ENCODE data around the gene RABGGTA. TPM values are rescaled to one million over a fixed set of nuclear protein-coding genes. Genes with fewer than 3 reads are reported as not detected.

Gene RABGGTA, protein sequence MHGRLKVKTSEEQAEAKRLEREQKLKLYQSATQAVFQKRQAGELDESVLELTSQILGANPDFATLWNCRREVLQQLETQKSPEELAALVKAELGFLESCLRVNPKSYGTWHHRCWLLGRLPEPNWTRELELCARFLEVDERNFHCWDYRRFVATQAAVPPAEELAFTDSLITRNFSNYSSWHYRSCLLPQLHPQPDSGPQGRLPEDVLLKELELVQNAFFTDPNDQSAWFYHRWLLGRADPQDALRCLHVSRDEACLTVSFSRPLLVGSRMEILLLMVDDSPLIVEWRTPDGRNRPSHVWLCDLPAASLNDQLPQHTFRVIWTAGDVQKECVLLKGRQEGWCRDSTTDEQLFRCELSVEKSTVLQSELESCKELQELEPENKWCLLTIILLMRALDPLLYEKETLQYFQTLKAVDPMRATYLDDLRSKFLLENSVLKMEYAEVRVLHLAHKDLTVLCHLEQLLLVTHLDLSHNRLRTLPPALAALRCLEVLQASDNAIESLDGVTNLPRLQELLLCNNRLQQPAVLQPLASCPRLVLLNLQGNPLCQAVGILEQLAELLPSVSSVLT
- total RNA-seq = 26.3 TPM in 2 replicates
- polyA plus RNA-seq (2012) = 34.6 TPM

DNA sequence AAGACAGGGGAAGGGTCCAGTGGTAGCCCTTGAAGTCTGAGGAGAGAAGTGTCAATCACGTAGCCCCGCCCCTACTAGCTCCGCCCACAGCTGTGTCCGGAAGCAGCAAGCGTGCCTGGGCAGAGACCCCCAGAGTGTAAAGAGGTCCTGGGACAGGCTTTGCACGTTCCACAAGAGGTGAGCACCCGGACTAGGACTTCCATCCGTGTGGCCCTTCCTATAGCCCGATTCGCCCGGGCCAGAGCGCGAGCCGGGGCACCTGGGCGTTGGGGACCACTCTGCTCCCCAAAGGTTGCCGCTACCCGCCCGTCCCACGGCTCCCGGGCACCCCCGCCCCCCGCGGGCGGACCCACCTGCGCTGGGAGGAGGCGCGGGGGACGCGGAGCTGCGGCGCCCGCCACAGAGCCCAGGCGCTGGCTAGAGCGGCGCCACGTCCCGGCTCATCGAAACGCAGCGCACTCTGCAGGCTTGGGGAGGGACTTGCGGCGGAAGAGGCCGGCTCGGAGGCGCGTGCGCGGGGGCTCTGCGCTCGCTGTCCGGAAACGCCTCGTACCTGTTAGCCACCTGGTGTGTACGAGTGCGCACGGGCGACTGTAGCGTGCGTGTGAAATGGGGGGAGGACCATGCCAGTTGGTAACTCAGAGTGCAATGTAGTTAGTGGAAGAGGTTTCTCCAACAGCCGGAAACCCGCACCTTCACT lies at the start of gene RABGGTA:
Gene RABGGTA (minus strand): TSS at position 464 of the 700 bp plus-strand sequence. CDS start 482 bp downstream, outside the sequence.
- peak; percentile 89 for DNase-seq (ENCODE audit: low read depth)

DNA sequence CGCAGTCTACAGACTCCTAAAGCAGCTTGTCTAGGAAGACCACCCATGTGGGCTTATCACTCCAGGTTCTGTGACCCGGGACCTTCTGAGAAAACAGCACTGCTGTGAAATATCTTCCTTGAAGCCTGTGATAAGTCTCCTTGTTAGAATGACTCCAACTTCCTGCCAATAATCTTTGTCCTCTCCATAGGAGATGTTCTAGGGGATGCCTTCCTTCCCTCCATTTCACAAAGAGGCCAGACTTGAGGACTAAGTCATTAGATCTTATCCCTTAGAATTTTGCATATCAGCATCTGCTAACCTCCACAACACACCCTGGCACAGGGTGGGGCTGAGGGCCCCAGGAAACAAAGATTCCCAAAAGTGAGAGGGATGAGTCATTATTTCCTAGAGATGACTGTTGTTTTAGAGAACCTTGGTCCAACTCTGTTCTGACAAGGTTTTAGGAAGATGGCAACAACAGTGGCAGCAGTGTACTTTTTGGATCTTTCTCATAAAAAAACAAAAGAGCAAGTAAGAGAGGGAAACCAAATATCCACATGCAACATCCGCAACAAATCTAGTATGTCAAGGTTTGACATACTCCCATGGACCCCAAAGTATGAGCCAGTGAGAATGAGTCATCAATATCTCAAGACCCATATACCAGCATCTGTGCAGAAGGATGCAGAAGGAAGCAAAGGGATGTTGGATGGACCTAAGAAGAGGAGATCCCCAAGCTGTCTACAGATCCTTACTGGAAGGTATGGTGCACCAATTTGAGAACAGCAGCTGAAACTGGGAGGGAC lies 45.9 kb upstream of the RABGGTA start:
- DNase-seq (ENCODE audit: low read depth) = peak; percentile 24

DNA sequence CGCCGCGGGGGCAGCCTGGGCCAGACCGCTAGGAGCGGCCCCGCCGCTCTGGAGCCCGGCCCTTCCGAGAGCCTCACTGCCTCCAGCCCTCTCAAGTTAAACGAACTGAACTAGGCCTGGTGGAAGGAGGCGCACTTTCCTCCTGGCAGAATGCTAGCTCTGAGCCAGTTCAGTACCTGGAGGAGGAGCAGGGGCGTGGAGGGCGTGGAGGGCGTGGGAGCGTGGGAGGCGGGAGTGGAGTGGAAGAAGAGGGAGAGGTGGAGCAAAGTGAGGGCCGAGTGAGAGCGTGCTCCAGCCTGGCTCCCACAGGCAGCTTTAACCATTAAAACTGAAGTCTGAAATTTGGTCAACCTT lies 45.2 kb upstream of the RABGGTA start:
- no peak for DNase-seq (ENCODE audit: low read depth)

DNA sequence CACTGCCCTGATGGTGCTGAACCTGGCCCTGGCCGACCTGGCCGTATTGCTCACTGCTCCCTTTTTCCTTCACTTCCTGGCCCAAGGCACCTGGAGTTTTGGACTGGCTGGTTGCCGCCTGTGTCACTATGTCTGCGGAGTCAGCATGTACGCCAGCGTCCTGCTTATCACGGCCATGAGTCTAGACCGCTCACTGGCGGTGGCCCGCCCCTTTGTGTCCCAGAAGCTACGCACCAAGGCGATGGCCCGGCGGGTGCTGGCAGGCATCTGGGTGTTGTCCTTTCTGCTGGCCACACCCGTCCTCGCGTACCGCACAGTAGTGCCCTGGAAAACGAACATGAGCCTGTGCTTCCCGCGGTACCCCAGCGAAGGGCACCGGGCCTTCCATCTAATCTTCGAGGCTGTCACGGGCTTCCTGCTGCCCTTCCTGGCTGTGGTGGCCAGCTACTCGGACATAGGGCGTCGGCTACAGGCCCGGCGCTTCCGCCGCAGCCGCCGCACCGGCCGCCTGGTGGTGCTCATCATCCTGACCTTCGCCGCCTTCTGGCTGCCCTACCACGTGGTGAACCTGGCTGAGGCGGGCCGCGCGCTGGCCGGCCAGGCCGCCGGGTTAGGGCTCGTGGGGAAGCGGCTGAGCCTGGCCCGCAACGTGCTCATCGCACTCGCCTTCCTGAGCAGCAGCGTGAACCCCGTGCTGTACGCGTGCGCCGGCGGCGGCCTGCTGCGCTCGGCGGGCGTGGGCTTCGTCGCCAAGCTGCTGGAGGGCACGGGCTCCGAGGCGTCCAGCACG lies 44.6 kb upstream of the RABGGTA start:
- no peak for DNase-seq (ENCODE audit: low read depth)

DNA sequence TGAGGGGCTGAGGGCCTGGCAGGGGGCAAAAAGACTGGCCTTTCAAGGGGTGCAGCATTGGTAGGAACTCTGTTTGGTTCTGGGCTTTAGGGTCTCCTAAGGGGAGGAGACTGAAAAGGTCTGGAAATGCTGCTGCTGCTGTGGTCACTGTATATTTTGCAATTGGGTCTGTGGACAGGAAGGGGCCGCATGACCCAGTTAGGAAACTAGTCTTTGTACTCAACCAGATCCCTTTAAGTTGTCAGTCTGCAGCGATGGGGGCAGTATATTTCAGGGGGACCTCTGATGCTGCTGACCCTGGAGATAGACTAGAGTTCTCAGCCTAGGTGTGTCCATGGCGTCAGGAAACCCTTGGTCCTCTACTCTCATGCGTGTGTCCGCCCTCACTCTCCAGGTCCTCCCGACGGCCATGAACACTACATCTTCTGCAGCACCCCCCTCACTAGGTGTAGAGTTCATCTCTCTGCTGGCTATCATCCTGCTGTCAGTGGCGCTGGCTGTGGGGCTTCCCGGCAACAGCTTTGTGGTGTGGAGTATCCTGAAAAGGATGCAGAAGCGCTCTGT lies 43.9 kb upstream of the RABGGTA start:
- no peak for DNase-seq (ENCODE audit: low read depth)

DNA sequence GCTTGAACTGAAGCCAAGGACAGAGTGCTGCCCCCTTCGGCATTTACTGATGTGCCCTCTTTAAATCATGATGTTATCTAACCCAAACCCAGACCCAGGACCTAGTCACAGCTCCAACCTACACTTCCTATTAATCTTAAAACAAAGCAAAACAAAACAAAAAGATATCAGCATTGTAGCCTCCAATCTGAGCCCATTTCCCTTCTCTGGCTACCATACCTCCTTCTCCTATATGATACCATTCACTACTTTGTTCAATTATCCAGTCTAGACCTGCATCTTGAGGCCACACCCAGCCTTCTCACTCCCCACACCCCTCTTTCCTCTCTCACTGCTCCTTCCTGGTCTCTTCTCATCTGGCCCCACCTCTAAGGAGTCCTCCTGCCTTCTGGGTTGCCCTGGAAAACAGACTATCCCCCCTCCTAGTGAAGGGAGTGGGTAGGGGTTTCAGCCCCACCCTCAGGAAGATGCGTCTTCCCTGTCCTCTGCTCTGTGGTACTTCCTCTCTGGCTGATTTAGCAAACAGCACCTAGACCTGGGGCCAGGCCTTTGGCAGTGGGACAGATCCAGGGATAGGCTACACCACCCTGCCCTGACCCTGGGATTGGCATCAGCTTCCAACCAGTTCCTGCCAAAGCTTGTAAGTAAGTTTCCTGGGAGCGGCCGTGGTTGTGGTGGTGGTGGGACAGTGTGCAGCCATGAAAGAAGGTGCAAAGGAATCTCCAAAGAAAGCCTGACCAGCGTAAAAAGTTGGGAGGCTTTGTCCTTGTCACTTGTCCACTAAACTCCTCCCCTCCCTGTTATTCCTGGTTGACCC lies 43.2 kb upstream of the RABGGTA start:
- peak; percentile 21 for DNase-seq (ENCODE audit: low read depth)

DNA sequence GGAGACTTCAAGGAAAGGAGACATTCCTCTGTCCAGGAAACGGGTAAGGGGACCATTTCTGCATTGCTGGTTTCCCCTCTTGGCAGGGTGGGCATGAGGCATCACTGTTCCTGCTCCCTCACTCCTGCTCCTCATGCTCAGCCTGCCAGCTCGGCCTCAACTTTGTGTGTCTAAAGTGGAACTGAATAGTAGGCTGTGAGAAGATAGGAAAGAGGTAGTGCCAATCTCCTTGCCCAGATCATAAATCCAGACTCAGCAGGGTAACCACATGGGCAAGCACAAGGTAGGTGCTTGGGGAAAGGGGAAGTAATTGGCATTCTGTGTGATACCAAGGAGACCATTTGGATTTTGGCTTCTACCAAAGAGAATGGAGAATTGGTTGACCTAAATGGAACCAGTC lies 42.5 kb upstream of the RABGGTA start:
- no peak for DNase-seq (ENCODE audit: low read depth)

DNA sequence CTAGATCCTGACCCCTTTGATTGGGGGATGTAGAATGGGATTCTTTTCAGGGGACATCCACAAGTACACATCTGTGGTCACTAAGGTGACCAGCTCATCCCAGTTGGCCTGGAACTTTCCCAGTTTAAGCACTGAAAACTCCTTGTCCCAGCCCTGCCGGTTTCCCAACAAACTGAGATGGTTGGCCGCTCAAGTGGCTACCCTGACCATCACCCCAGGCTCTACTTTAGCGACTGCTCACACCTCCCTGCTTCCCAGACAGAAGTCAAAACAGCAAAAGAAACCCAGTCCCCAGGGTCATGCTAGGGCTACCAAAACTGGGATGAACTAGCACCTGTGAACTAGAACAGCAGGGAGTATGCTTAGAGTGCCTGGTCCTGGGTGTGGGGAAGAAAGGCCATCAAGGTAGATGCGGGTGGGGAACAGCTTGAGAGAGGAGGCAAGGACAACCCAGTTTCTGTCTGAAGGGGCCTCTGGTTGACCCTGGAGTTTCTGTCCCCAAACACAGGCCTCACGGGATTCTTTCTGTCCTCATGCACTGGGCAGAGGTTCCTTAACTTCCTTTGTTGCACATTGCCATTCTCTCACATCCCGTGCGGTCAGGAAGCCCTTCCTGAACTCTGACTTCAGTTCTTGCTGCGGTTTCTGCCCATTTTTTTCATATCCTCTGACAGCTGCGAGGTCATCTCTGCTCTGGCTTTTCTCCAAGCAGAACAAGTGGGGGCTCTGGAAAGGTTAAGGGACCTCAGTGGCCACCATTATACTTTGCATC lies 41.5 kb upstream of the RABGGTA start:
- DNase-seq (ENCODE audit: low read depth) = peak; percentile 67

DNA sequence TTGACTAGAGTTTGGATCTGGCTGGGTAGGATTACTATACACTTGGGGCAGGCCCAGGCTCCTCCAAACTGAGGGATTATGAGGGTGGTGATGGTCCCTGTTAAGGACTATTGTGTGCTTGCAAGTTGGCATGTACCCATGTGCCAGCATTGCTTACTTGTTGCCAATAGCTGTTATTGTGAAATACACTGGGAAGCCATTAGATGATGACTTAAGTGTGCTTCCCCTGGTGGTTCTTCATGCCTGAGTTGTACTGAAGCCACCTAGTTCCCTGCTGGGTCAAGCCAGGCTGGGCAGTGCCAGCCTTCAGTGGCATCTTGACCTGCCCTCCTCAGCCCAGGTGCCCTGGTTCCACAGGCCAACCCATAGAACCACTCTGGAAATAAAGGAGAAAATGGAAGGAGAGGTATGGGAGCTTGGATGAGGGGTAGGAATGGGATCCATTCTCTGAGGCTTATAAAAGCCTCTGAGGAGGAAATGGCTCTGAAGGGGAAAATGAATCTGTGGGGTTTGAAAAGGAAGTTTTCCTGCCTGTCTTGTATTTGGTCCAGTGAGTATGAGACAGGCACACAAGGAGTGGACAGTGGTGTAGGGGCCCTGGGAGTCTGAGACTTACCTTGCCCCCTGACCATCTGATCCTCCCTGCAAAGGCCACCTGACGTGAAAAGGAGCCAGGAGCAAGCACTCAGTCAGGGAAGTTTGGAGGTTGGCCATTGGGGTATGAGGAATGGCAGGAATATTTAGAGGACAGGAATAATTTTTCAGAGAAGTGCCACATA lies 40.6 kb upstream of the RABGGTA start:
- DNase-seq (ENCODE audit: low read depth) = no peak

DNA sequence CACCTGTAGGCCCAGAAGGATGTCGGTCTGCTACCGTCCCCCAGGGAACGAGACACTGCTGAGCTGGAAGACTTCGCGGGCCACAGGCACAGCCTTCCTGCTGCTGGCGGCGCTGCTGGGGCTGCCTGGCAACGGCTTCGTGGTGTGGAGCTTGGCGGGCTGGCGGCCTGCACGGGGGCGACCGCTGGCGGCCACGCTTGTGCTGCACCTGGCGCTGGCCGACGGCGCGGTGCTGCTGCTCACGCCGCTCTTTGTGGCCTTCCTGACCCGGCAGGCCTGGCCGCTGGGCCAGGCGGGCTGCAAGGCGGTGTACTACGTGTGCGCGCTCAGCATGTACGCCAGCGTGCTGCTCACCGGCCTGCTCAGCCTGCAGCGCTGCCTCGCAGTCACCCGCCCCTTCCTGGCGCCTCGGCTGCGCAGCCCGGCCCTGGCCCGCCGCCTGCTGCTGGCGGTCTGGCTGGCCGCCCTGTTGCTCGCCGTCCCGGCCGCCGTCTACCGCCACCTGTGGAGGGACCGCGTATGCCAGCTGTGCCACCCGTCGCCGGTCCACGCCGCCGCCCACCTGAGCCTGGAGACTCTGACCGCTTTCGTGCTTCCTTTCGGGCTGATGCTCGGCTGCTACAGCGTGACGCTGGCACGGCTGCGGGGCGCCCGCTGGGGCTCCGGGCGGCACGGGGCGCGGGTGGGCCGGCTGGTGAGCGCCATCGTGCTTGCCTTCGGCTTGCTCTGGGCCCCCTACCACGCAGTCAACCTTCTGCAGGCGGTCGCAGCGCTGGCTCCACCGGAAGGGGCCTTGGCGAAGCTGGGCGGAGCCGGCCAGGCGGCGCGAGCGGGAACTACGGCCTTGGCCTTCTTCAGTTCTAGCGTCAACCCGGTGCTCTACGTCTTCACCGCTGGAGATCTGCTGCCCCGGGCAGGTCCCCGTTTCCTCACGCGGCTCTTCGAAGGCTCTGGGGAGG lies 39.5 kb upstream of the RABGGTA start, which contains the start of gene LTB4R:
Gene LTB4R (plus strand): TSS at position 857 of the 959 bp plus-strand sequence. CDS start 4,150 bp downstream, outside the sequence.
- no peak for DNase-seq (ENCODE audit: low read depth)

DNA sequence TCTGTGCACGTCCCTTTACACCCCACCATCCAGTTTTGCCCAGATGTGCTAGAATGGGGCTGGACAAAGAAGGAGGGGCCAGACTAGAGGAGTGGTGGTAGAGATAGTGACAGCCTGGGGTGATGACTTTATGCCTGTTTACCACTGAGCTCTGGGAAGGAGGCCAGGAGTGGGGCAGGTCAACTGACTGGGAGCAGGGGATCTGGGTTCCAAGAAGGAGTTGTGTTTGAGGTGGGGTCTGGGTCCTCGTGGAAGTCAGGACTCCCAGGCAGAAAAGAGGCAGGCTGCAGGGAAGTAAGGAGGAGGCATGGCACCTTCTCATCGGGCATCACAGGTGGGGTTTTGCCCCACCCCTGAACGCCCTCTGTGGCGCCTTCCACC lies 38.9 kb upstream of the RABGGTA start:
- no peak for DNase-seq (ENCODE audit: low read depth)

DNA sequence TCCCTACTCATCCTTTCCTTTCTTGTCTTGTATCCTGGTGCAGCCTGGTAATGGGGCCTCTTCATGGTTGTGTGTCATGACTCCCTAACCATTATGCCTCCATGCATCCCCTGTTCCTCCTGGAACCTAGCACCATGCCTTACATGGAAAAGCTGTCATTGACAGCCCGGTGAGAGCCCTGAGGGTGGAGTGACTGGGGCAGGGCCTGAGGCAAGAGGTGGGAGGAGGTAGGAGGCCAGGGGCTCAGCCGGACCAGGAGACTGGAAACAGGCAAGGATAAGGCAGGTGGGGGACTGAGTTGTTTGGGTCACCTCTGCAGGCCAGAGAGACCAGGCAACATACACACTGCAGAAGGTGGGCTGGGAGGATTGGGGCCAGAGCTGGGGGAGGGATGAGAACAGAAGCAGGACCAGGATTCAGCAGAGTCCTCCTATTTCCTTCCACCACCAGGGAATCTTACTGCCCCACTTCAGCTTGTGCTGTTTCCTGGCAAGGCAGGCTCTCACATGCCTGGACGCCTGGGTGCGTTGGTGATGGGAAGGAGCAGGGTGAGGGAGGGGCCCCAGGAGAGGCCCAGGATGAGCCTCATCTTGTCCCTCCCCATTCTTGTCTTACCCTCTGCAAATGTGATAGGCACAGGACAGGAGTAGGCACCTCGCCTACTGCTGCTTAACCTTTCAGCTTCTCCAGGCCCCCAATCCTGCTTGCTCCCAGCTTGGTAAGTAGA lies 38.3 kb upstream of the RABGGTA start, which contains the start of gene LTB4R2:
Gene LTB4R2 (plus strand): TSS at position 603 of the 727 bp plus-strand sequence. CDS start 525 bp downstream, outside the sequence.
- DNase-seq (ENCODE audit: low read depth) = no peak

DNA sequence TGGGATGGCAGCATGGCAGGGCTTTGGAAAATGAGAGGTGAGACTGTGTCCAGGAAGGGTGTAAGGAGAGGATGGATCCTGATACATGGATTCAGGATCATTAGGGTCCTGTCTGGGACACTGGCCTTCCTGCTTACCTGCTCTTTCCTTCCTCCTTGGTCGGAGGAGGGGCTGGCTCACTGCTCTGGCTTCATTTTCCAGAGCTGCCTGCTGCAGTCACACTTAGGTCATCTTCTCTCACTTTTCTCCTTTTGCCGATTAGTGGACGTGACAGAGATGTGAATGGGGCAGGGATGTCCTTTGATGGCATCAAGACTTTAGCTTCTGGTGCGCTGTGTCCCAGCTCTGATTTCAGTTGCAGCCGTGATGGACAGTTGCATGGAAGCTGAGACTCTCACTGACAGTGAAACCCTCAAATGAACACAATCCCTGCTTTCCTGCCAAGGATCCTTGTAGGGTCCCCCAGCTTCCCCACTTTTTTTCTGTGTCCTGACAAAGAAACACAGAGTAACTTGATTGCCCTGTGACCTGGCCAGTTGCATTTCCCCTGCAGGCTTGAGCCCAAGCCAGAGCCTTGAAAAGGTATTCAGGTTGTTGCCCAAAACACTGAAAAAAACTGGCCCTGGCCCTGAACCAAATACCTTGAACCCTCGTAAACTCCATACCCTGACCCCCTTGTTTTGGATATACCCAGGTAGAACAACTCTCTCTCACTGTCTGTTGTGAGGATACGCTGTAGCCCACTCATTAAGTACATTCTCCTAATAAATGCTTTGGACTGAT lies 37.1 kb upstream of the RABGGTA start:
- DNase-seq (ENCODE audit: low read depth) = no peak

DNA sequence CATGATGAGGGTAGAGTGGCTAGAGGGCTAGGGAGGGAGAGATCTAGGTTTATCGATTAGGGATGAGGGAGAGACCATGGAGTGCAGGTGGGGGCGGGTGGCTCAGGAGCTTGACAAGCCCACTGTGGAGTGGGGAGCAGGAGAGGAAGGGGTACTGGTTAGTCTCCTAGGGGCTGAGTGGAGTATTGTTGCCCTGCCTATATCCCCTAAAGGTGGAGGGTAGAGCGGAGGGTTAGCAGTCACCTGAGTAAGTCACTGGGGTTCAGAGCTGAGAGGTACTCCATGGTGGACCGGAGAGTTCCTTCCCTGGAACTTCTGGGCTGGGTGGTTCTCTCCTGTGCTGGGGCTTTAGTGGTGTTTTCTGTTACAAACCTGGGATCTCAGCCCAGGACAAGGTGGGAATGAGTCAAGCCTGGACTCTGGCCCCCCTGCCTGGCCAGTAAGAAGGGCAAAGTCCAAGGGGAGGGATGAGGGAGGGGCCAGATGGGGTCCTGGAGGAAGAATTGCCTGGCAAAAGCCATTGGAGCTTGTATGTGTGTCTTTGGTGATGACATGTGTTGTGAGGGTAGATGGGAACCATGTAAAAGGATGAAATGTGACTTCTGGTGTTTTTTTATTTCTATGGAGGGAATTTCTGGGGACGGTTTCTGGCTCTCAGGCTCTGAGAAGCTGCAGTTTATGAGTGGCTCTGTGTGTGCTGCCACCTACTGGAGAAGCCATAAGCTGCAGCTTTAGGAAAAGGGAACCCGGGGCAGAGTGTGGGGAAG lies 36.4 kb upstream of the RABGGTA start, which contains the start of gene CIDEB:
Gene CIDEB (minus strand): TSS at position 403 of the 767 bp plus-strand sequence. CDS start 119 bp downstream, at position 284.
- peak; percentile 66 for DNase-seq (ENCODE audit: low read depth)
